GM12874 (cell line): ENCODE data around the gene UBE2S.

Source experiments
- TF ChIP-seq, protein P1 (sequence below): IDR thresholded peaks from 2 replicates; pipeline ENCODE4 v1.5.1; 2011; ENCODE audit warnings: low read depth, mild to moderate bottlenecking, control low read depth, low read length, moderate library complexity; ENCODE audit not compliant: insufficient read depth

The UBE2S gene

DNA sequence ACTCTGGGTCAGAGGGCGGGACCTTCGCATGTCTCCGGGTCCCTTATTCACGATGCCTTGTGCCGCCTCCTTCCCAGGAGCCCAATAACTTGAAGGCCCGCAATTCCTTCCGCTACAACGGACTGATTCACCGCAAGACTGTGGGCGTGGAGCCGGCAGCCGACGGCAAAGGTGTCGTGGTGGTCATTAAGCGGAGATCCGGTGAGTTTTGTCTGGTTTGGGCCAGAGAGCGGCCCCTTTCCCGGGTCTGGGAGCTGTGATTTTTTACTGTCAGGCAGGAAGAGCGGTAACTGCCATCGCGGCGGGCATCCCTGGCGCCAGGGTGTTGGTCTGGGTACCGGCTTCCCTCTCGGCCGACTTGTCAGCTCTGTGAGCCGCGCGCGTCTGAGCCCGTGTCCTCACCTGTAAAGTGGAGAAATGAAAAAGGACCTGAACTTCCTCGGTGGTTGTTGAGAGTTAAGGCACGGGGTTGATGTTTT lies 21.1 kb downstream of the UBE2S start:
- TF ChIP-seq, protein P1, sequence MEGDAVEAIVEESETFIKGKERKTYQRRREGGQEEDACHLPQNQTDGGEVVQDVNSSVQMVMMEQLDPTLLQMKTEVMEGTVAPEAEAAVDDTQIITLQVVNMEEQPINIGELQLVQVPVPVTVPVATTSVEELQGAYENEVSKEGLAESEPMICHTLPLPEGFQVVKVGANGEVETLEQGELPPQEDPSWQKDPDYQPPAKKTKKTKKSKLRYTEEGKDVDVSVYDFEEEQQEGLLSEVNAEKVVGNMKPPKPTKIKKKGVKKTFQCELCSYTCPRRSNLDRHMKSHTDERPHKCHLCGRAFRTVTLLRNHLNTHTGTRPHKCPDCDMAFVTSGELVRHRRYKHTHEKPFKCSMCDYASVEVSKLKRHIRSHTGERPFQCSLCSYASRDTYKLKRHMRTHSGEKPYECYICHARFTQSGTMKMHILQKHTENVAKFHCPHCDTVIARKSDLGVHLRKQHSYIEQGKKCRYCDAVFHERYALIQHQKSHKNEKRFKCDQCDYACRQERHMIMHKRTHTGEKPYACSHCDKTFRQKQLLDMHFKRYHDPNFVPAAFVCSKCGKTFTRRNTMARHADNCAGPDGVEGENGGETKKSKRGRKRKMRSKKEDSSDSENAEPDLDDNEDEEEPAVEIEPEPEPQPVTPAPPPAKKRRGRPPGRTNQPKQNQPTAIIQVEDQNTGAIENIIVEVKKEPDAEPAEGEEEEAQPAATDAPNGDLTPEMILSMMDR: no peak

DNA sequence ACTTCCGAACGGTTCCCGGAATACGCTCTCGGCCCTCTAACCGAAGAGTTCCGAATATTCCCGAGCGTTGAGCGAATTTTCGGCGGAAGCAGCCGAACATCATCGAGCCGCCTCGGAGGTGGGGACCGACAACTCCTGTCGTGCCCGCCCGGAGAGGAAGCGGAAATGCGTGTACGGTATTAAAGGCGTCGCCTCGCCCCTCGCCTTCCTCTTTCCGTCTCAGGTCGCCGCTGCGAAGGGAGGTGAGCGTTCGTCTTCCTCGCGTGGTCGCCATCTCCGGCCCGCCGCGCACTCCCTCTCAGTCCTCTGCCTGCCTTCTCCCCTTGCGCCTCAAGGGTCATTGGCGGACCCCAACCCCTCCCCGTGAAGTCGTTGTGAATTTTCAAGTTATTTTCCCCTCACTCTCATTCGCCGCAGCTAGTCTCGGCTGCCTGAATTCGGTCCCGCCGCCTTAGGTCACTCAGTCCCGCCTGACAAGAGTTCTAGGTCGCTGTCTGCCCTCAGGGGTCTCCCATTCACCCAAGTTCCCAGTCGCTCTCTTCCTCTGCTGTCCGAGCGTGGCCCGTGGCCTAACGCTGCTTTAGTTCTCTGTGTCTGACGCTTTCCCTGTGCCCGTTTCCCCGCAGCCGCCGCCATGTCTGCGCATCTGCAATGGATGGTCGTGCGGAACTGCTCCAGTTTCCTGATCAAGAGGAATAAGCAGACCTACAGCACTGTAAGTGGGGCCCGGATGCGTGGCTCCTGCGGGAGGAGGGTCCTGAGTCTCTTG lies 21.7 kb downstream of the UBE2S start, which contains the start of gene RPL28:
Gene RPL28 (plus strand): TSS at position 209 of the 769 bp plus-strand sequence. CDS start 426 bp downstream, at position 635.
- TF ChIP-seq, protein P1: no peak

DNA sequence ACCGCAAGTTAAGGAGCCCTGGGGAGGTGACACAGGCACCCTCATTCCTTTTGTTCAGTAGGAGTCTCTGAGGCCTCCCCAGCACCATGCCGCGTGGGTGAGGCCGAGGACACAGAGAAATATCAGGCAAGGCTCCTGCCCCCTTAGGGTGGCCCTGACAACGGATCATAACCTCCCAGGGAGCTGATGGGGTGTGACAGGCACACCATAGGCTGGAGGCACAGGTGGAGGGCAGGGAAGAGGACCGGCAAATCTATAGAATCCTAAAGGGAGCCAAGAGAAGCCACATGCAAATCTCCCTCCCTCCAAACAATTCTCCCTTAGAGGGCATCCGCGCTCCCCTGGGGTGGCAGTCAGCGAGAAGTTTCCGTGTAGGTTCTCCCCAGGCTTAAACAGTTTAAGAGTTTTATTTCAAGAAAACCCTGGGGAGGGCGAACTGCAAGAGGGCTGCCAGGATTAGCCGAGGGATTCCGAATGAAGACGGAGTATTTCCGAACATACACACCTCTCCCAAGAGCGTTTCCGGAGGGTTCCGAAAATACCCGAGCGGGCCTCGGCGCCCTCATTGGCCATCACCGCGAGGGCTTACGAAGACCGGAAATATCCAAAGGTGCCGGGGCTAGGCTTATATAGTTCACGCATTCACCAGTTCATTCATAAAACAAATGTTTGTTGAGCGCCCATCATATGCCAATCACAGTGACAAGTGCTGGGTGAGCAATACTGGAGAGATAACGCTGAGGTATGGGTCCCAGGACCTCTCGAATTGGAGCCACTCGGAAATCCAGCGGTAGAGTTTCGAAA lies 22.5 kb downstream of the UBE2S start:
- TF ChIP-seq, protein P1: no peak

DNA sequence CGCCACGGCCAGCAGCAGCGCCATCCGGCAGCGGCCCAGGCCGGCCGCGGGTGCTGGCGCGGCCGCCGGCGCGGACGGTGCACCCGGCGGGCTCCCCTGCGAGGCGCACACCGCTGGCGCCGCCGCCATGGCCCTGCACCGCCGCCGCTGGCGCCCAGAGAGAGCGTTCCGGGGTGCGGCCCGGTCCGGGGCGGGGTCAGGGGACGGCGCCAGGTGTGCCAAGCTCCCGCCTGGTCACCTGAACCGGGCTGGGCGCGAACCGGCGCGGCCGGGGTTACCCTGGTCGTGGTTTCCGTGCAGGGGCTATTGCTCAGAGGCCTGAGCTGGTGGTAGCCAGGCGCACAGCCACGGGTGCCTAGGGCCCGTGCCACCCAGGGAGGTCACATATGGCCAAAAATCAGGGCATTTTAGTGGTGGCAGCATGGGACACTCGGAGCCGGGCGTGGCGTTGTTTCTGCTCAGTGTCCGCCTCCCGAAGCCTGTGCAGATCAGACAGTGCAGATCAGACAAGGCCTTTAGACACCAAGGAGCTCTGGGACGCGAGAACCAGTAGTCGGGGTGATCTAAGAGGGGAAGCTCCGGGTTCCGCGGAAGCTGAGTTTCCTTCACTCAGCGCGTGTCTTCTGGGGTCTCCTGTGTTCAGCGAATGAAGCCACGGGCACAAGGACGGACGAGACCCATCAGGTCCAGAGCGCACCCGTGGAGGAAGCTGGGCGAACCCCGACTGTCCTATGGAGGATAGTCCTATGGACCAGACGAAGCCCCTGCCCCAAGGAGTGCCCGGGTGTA lies 23.3 kb downstream of the UBE2S start, which contains the start of gene TMEM238:
Gene TMEM238 (minus strand): TSS at position 162 of the 789 bp plus-strand sequence. CDS start 33 bp downstream, at position 129.
- TF ChIP-seq, protein P1: no peak

DNA sequence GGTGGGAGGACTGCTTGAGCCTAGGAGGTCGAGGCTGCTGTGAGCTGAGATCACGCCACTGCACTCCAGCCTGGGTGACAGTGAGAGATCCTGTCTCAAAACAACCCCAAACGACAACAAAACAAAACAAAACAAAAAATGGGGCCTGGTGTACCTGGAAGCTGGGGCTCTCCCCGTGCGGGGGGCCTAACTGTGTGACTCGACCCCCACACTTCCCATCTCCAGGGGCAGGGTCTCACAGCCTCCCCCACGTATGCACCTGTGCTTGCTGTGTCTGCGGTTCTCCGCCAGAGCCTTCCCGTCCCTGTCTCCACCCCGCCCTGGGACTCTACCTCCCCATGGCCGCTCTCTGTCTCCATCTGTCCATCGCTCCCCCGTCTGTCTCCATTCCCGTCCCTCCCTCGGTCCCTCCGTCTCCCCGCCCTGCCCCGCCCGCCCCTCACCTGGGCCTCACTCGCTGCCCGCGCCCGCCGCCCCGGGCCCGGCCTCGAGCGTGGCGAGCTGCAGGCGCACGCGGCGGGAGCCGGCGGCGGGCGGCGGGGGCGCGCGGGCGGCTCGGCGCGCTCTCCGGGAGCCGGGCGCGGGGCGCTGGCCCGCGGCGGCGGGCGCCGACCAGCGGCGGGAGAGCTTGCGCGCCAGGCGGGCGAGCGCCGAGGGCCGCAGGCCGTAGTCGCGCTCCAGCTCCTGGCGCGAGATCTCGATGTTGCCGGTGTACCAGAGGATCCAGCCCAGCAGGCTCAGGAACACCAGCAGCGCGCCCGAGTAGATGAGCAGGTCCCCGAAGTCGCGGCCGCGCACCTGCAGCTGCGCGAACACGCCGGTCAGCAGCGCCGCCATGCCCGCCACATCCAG lies 24.1 kb downstream of the UBE2S start:
- TF ChIP-seq, protein P1: 0 out of 2 replicates have a peak, but pooled peaks have one; percentile 31

DNA sequence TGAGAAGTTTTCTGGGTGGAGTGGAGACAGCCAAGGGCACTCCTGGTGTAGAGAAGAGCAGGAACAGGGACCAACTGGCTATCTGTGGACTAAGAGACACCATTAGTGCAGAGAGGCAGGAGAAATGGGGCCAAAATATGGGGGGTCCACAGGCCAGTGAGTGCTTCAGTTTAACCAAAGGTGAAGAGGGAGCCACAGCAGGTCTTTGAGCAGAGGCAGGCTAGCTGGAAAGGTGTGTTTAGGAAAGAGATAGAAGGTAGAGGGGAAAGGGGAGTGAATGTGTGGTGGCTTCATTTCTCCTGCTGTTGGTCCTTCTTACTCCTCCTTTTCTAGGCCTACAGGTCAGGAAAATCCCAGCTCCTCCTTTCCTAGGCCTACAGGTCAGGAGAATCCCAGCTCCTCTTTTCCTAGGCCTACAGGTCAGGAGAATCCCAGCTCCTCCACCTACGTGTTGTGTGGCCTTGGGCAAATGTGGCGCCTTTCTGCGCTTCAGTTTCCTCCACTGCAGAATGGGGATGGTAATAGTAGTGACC lies 25.0 kb downstream of the UBE2S start:
- TF ChIP-seq, protein P1: no peak
